ENCODE measurements around the gene KCNF1. TPM values are rescaled to one million over a fixed set of nuclear protein-coding genes. Genes with fewer than 3 reads are reported as not detected.

The KCNF1 gene
- total RNA-seq, 4 donors from 2014 or later, result 0.22 to 0.42 TPM; not detected in 2

DNA sequence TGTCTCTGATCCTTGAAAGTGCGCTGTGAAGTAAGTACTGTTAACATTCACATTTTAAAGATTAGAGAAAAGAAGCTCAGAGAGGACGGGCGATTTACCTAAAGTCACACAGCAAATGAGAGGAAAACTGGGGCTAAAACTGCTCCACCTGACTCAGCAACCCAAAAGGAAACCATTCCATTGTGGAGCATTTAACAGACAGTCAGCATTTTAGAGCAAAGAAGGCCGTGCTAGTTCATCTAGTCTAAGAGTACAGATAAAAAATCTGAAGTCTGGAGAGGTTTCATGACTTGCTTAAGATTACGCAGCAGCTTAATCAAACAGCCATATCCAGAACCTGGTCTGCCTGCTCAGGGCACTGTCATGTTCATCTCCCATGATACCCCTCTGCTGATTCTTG lies 19.9 kb upstream of the KCNF1 start:
- H3K36me3 ChIP-seq, result no peaks in the 10 kb centered on the region
- no peak overlapping the region for H3K27ac ChIP-seq
- 81 to 89% methylated on average over 5 of the region's 5 CpGs for WGBS, 2 donors
- H3K4me3 ChIP-seq, result no peak overlapping the region
- DNase-seq (ENCODE audit: low spot score in 2 of 2), result no peak
- H3K4me1 ChIP-seq, result no peaks in the 10 kb centered on the region
- H3K27me3 ChIP-seq, result no peaks in the 10 kb centered on the region
- no peaks in the 10 kb centered on the region for H3K9me3 ChIP-seq
- TF ChIP-seq EP300 (IDR thresholded peaks at IDR 0.05) (no peak), POLR2A (IDR thresholded peaks at IDR 0.05) (no peak)
- TF ChIP-seq, protein P1, sequence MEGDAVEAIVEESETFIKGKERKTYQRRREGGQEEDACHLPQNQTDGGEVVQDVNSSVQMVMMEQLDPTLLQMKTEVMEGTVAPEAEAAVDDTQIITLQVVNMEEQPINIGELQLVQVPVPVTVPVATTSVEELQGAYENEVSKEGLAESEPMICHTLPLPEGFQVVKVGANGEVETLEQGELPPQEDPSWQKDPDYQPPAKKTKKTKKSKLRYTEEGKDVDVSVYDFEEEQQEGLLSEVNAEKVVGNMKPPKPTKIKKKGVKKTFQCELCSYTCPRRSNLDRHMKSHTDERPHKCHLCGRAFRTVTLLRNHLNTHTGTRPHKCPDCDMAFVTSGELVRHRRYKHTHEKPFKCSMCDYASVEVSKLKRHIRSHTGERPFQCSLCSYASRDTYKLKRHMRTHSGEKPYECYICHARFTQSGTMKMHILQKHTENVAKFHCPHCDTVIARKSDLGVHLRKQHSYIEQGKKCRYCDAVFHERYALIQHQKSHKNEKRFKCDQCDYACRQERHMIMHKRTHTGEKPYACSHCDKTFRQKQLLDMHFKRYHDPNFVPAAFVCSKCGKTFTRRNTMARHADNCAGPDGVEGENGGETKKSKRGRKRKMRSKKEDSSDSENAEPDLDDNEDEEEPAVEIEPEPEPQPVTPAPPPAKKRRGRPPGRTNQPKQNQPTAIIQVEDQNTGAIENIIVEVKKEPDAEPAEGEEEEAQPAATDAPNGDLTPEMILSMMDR (IDR thresholded peaks at IDR 0.05), result no peak

DNA sequence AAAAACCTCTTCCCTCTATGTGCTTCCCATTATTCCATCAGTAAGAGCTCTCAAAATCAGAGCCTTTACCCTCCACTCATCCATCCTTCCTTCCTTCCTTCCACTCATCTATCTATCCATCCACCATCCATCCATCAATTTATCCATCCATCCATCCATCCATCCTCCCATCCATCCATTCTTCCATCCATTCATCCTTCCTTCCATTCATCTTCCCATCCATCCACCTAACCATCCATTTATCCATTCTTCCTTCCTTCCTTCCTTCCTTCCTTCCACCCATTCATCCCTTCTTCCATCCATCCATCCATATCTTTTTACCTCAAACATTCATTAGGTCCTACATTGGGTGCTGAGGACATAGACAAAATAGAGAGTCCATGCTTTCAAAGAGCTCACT lies 19.4 kb upstream of the KCNF1 start:
- TF ChIP-seq POLR2A (IDR thresholded peaks at IDR 0.05) (no peak), EP300 (IDR thresholded peaks at IDR 0.05) (no peak)
- TF ChIP-seq, protein P1 (IDR thresholded peaks at IDR 0.05), result no peak
- DNase-seq (ENCODE audit: low spot score in 2 of 2), result no peak
- Histone ChIP-seq H3K27me3 (no peaks in the 10 kb centered on the region), H3K36me3 (no peaks in the 10 kb centered on the region), H3K9me3 (no peaks in the 10 kb centered on the region), H3K4me1 (no peaks in the 10 kb centered on the region), H3K4me3 (no peak overlapping the region), H3K27ac (no peak overlapping the region)

DNA sequence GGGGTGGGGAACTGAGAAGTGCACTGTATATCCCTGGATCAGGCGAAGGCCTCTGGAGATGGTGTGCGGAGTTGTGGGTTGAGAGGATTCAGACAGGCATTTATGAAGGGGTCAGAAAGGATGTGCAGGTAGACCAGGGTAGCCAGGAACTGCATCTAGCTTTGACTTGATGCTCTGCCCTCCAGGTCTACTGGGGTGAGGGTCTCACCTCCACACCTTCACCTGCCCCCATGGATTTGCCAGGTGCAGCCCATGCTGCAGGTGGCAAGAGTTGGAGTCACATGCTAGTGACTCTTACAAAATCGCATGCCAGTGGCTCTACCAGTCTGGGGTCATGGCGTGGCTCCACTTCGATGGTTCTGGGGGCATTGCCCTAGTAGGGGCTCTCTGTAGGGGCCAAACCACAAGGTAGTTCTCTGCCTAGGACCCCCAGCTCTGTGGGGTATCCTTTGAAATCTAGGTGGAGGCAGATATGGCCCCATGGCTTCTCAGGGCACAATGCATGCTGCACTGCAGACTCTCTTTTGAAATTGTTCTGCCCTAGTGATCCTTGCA lies 18.9 kb upstream of the KCNF1 start:
- Histone ChIP-seq H3K4me3 (no peak overlapping the region), H3K27ac (no peak overlapping the region), H3K36me3 (no peaks in the 10 kb centered on the region), H3K27me3 (no peaks in the 10 kb centered on the region), H3K9me3 (no peaks in the 10 kb centered on the region), H3K4me1 (no peaks in the 10 kb centered on the region)
- no peak for DNase-seq (ENCODE audit: low spot score in 2 of 2)
- TF ChIP-seq, protein P1 (IDR thresholded peaks at IDR 0.05), result no peak
- 93 to 99% methylated on average over 3 to 5 of the region's 5 CpGs for WGBS, 2 donors

DNA sequence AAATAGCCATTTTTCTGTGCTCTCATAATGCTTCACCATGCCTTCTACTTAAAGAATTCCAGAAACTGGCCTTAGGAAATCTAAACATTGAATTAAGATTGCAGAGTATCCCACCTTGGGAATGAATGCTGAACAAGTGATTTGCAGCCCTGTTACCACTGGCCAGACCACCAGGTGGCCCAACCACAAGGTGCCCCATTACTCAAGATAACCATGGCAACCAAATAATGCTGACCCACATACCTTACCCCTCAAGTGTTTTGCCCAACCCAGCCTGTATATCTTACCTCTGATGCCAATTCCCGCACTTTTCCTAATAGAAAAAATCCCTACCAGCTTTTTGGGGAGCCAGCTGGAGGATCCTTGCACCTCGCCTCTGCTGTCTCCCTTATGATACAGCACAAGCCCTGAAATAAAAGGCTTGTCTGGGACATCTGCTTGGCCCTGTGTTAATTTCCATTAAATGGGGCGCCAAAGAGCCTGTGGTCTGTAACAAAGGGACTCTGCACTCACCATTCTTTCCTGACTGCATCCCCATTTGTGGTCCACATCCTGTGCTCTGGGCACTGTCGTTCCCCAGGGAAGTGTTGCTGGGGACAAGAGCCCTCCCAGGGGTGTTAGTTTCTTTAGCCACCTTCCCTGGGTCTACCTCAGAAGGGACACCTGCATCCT lies 17.3 kb upstream of the KCNF1 start:
- H3K27ac ChIP-seq, result no peak overlapping the region
- no peak overlapping the region for H3K4me3 ChIP-seq
- DNase-seq (ENCODE audit: low spot score in 2 of 2), result no peak
- TF ChIP-seq EP300 (IDR thresholded peaks at IDR 0.05) (no peak), POLR2A (IDR thresholded peaks at IDR 0.05) (no peak)
- TF ChIP-seq, protein P1 (IDR thresholded peaks at IDR 0.05), result no peak
- H3K9me3 ChIP-seq, result no peaks in the 10 kb centered on the region
- no peaks in the 10 kb centered on the region for H3K36me3 ChIP-seq
- H3K4me1 ChIP-seq, result no peaks in the 10 kb centered on the region
- WGBS, 2 donors, result 68 to 76% methylated on average over 4 of the region's 4 CpGs
- H3K27me3 ChIP-seq, result no peaks in the 10 kb centered on the region

DNA sequence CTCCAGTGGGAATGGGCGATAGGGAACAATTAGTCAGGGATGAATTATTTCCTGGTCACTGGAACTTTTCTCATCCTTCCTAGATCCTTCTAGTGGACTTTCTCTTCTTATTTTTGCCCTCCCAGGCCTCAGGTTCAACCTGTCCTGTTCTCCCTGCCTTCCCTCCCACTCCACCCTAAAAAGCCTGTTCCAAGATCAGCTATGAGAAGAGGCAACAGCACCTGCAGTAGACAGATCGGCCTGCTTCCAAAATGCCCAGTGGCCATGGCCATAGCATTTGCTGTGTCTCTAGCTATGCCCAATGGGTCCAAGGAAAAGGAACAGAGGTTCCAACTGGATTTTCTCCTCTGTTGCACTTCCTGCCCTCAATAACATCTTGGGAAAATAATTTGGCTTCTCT lies 16.5 kb upstream of the KCNF1 start:
- 81 to 92% methylated on average over 2 of the region's 2 CpGs for WGBS, 2 donors
- H3K27me3 ChIP-seq, result no peaks in the 10 kb centered on the region
- DNase-seq (ENCODE audit: low spot score in 2 of 2), result no peak
- H3K4me1 ChIP-seq, result no peaks in the 10 kb centered on the region
- H3K27ac ChIP-seq, result no peak overlapping the region
- no peaks in the 10 kb centered on the region for H3K36me3 ChIP-seq
- TF ChIP-seq EP300 (IDR thresholded peaks at IDR 0.05) (no peak), POLR2A (IDR thresholded peaks at IDR 0.05) (no peak)
- TF ChIP-seq, protein P1 (IDR thresholded peaks at IDR 0.05), result no peak
- no peaks in the 10 kb centered on the region for H3K9me3 ChIP-seq
- H3K4me3 ChIP-seq, result no peak overlapping the region

Measured in tibial nerve (tissue), 4 donors.